ENCODE measurements around the gene MAPK1. TPM values are rescaled to one million over a fixed set of nuclear protein-coding genes. Genes with fewer than 3 reads are reported as not detected.
"Not testable (repeated sequence)": the region's sequence is repeated elsewhere in the genome, so short reads cannot be mapped to it uniquely, and the experiment has no call there.

Gene MAPK1
- total RNA-seq, 1 donor from 2014 or later = 38.6 TPM

GRCh38 chr22:21848057-21848456 is 19.4 kb downstream of the MAPK1 start:
- H3K9ac ChIP-seq (ENCODE audit: low read depth in 1 of 3, low read length in 3 of 3); H3K9me3 ChIP-seq (ENCODE audit: control insufficient read depth in 3 of 3, low read length in 3 of 3); H3K27ac ChIP-seq (ENCODE audit: low read depth, low read length); H3K36me3 ChIP-seq (ENCODE audit: control insufficient read depth in 3 of 3, insufficient read depth in 3 of 3, low read length in 3 of 3); H3K4me3 ChIP-seq (ENCODE audit: low read length in 3 of 3); H3K27me3 ChIP-seq (ENCODE audit: control insufficient read depth in 3 of 3, insufficient read depth in 3 of 3, low read length in 3 of 3): not testable (repeated sequence)
- peaks cover 14 to 26% (median 17%) of the 10 kb centered on the region in 3 donors for H3K4me1 ChIP-seq (ENCODE audit: control insufficient read depth in 3 of 3, insufficient read depth in 3 of 3, low read length in 3 of 3)

GRCh38 chr22:21845558-21846453 is 21.6 kb downstream of the MAPK1 start:
- Histone ChIP-seq H3K36me3 (ENCODE audit: control insufficient read depth in 3 of 3, insufficient read depth in 3 of 3, low read length in 3 of 3) (peaks cover 0 to 1% (median 0%) of the 10 kb centered on the region in 3 donors), H3K9me3 (ENCODE audit: control insufficient read depth in 3 of 3, low read length in 3 of 3) (no peaks in the 10 kb centered on the region), H3K27me3 (ENCODE audit: control insufficient read depth in 3 of 3, insufficient read depth in 3 of 3, low read length in 3 of 3) (no peaks in the 10 kb centered on the region), H3K4me1 (ENCODE audit: control insufficient read depth in 3 of 3, insufficient read depth in 3 of 3, low read length in 3 of 3) (peaks cover 14 to 26% (median 17%) of the 10 kb centered on the region in 3 donors), H3K4me3 (ENCODE audit: low read length in 3 of 3) (no peak overlapping the region), H3K9ac (ENCODE audit: low read depth in 1 of 3, low read length in 3 of 3) (no peak overlapping the region), H3K27ac (ENCODE audit: low read depth, low read length) (no peak overlapping the region)

GRCh38 chr22:21842946-21843345 is 24.5 kb downstream of the MAPK1 start:
- Histone ChIP-seq H3K9ac (ENCODE audit: low read depth in 1 of 3, low read length in 3 of 3) (no peak overlapping the region), H3K9me3 (ENCODE audit: control insufficient read depth in 3 of 3, low read length in 3 of 3) (no peaks in the 10 kb centered on the region), H3K4me1 (ENCODE audit: control insufficient read depth in 3 of 3, insufficient read depth in 3 of 3, low read length in 3 of 3) (peaks cover 10 to 11% (median 11%) of the 10 kb centered on the region in 3 donors), H3K4me3 (ENCODE audit: low read length in 3 of 3) (no peak overlapping the region), H3K27ac (ENCODE audit: low read depth, low read length) (no peak overlapping the region), H3K27me3 (ENCODE audit: control insufficient read depth in 3 of 3, insufficient read depth in 3 of 3, low read length in 3 of 3) (no peaks in the 10 kb centered on the region), H3K36me3 (ENCODE audit: control insufficient read depth in 3 of 3, insufficient read depth in 3 of 3, low read length in 3 of 3) (peaks cover 0 to 1% (median 0%) of the 10 kb centered on the region in 3 donors)

GRCh38 chr22:21841422-21841821 is 26.0 kb downstream of the MAPK1 start:
- H3K9ac ChIP-seq (ENCODE audit: low read depth in 1 of 3, low read length in 3 of 3) = no peak overlapping the region
- peaks cover 0 to 1% (median 0%) of the 10 kb centered on the region in 3 donors for H3K36me3 ChIP-seq (ENCODE audit: control insufficient read depth in 3 of 3, insufficient read depth in 3 of 3, low read length in 3 of 3)
- H3K27ac ChIP-seq (ENCODE audit: low read depth, low read length) = no peak overlapping the region
- no peaks in the 10 kb centered on the region for H3K9me3 ChIP-seq (ENCODE audit: control insufficient read depth in 3 of 3, low read length in 3 of 3)
- H3K4me3 ChIP-seq (ENCODE audit: low read length in 3 of 3) = no peak overlapping the region
- H3K27me3 ChIP-seq (ENCODE audit: control insufficient read depth in 3 of 3, insufficient read depth in 3 of 3, low read length in 3 of 3) = no peaks in the 10 kb centered on the region
- H3K4me1 ChIP-seq (ENCODE audit: control insufficient read depth in 3 of 3, insufficient read depth in 3 of 3, low read length in 3 of 3) = peaks cover 17 to 21% (median 18%) of the 10 kb centered on the region in 3 donors

- Histone ChIP-seq H3K27me3 (ENCODE audit: control insufficient read depth in 3 of 3, insufficient read depth in 3 of 3, low read length in 3 of 3) (no peaks in the 10 kb centered on the region), H3K4me1 (ENCODE audit: control insufficient read depth in 3 of 3, insufficient read depth in 3 of 3, low read length in 3 of 3) (peaks cover 9 to 13% (median 13%) of the 10 kb centered on the region in 3 donors), H3K4me3 (ENCODE audit: low read length in 3 of 3) (no peak overlapping the region), H3K27ac (ENCODE audit: low read depth, low read length) (no peak overlapping the region), H3K36me3 (ENCODE audit: control insufficient read depth in 3 of 3, insufficient read depth in 3 of 3, low read length in 3 of 3) (peaks cover 0 to 1% (median 0%) of the 10 kb centered on the region in 3 donors), H3K9ac (ENCODE audit: low read depth in 1 of 3, low read length in 3 of 3) (no peak overlapping the region), H3K9me3 (ENCODE audit: control insufficient read depth in 3 of 3, low read length in 3 of 3) (no peaks in the 10 kb centered on the region)
These were observed 27.1 kb downstream of the MAPK1 start for GRCh38 chr22:21840236-21840823.

GRCh38 chr22:21839765-21840140 is 27.7 kb downstream of the MAPK1 start:
- peaks cover 15 to 18% (median 15%) of the 10 kb centered on the region in 3 donors for H3K4me1 ChIP-seq (ENCODE audit: control insufficient read depth in 3 of 3, insufficient read depth in 3 of 3, low read length in 3 of 3)
- no peaks in the 10 kb centered on the region for H3K9me3 ChIP-seq (ENCODE audit: control insufficient read depth in 3 of 3, low read length in 3 of 3)

GRCh38 chr22:21839104-21839764 is 28.2 kb downstream of the MAPK1 start:
- H3K9ac ChIP-seq (ENCODE audit: low read depth in 1 of 3, low read length in 3 of 3); H3K27ac ChIP-seq (ENCODE audit: low read depth, low read length); H3K27me3 ChIP-seq (ENCODE audit: control insufficient read depth in 3 of 3, insufficient read depth in 3 of 3, low read length in 3 of 3): not testable (repeated sequence)

More at GRCh38 chr22:21839765-21840140, 27.7 kb downstream of the MAPK1 start:
- Histone ChIP-seq H3K36me3 (ENCODE audit: control insufficient read depth in 3 of 3, insufficient read depth in 3 of 3, low read length in 3 of 3) (peaks cover 0 to 1% (median 0%) of the 10 kb centered on the region in 3 donors), H3K27ac (ENCODE audit: low read depth, low read length) (no peak overlapping the region), H3K9ac (ENCODE audit: low read depth in 1 of 3, low read length in 3 of 3) (no peak overlapping the region), H3K4me3 (ENCODE audit: low read length in 3 of 3) (no peak overlapping the region), H3K27me3 (ENCODE audit: control insufficient read depth in 3 of 3, insufficient read depth in 3 of 3, low read length in 3 of 3) (no peaks in the 10 kb centered on the region)

GRCh38 chr22:21837248-21837979 is 30.0 kb downstream of the MAPK1 start:
- no peaks in the 10 kb centered on the region for H3K27me3 ChIP-seq (ENCODE audit: control insufficient read depth in 3 of 3, insufficient read depth in 3 of 3, low read length in 3 of 3)
- no peak overlapping the region for H3K4me3 ChIP-seq (ENCODE audit: low read length in 3 of 3)
- peaks cover 19 to 25% (median 22%) of the 10 kb centered on the region in 3 donors for H3K4me1 ChIP-seq (ENCODE audit: control insufficient read depth in 3 of 3, insufficient read depth in 3 of 3, low read length in 3 of 3)
- H3K27ac ChIP-seq (ENCODE audit: low read depth, low read length) = peak overlapping the region; percentile 72
- H3K36me3 ChIP-seq (ENCODE audit: control insufficient read depth in 3 of 3, insufficient read depth in 3 of 3, low read length in 3 of 3) = no peaks in the 10 kb centered on the region
- H3K9ac ChIP-seq (ENCODE audit: low read depth in 1 of 3, low read length in 3 of 3) = peak overlapping the region; percentile 17 to 52 (median 25)
- H3K9me3 ChIP-seq (ENCODE audit: control insufficient read depth in 3 of 3, low read length in 3 of 3) = no peaks in the 10 kb centered on the region

More at GRCh38 chr22:21839104-21839764, 28.2 kb downstream of the MAPK1 start:
- not testable (repeated sequence) for H3K36me3 ChIP-seq (ENCODE audit: control insufficient read depth in 3 of 3, insufficient read depth in 3 of 3, low read length in 3 of 3); H3K9me3 ChIP-seq (ENCODE audit: control insufficient read depth in 3 of 3, low read length in 3 of 3); H3K4me3 ChIP-seq (ENCODE audit: low read length in 3 of 3)
- peaks cover 15 to 19% (median 15%) of the 10 kb centered on the region in 3 donors for H3K4me1 ChIP-seq (ENCODE audit: control insufficient read depth in 3 of 3, insufficient read depth in 3 of 3, low read length in 3 of 3)

- not testable (repeated sequence) for H3K4me3 ChIP-seq (ENCODE audit: low read length in 3 of 3); H3K9me3 ChIP-seq (ENCODE audit: control insufficient read depth in 3 of 3, low read length in 3 of 3); H3K36me3 ChIP-seq (ENCODE audit: control insufficient read depth in 3 of 3, insufficient read depth in 3 of 3, low read length in 3 of 3); H3K9ac ChIP-seq (ENCODE audit: low read depth in 1 of 3, low read length in 3 of 3); H3K27ac ChIP-seq (ENCODE audit: low read depth, low read length); H3K27me3 ChIP-seq (ENCODE audit: control insufficient read depth in 3 of 3, insufficient read depth in 3 of 3, low read length in 3 of 3)
- peaks cover 24 to 34% (median 28%) of the 10 kb centered on the region in 3 donors for H3K4me1 ChIP-seq (ENCODE audit: control insufficient read depth in 3 of 3, insufficient read depth in 3 of 3, low read length in 3 of 3)
These were observed 31.0 kb downstream of the MAPK1 start for GRCh38 chr22:21836486-21836885.
